Upper lobe of right lung (tissue), 1 donor: Measurements from ENCODE around the gene TACR1. TPM values are rescaled to one million over a fixed set of nuclear protein-coding genes. Genes with fewer than 3 reads are reported as not detected.

ENCODE experiments used
- ATAC-seq: fragments of 200-7000 bp; cut with Tn5 transposase; one replicate; pipeline ENCODE4 v1.9.1; 2020; ENCODE audit warnings: mild to moderate bottlenecking, moderate library complexity
- DNase-seq: peaks from one replicate; pipeline ENCODE4 v3.0.0-alpha.2; 2020
- H3K27ac ChIP-seq: fragments of 200-600 bp; one replicate; pipeline ENCODE4 v1.8.0; 2022
- H3K27me3 ChIP-seq: fragments of 200-600 bp; one replicate; pipeline ENCODE4 v1.8.0; 2022; ENCODE audit warnings: mild to moderate bottlenecking
- H3K36me3 ChIP-seq: fragments of 200-600 bp; one replicate; pipeline ENCODE4 v1.8.0; 2022
- H3K4me1 ChIP-seq: fragments of 200-600 bp; one replicate; pipeline ENCODE4 v1.8.0; 2022
- H3K4me3 ChIP-seq: fragments of 200-600 bp; one replicate; pipeline ENCODE4 v1.8.0; 2022; ENCODE audit warnings: mild to moderate bottlenecking
- H3K9me3 ChIP-seq: fragments of 200-600 bp; one replicate; pipeline ENCODE4 v1.8.0; 2022
- CTCF ChIP-seq: fragments of 200-600 bp; IDR thresholded peaks from one replicate; pipeline ENCODE4 v1.8.0; 2022; ENCODE audit warnings: antibody characterized with exemption
- intact Hi-C: fragments of 100-400 bp; cut with DNase I; formaldehyde crosslinking; loops from one replicate; pipeline ENCODE4 v1.11.0; 2022
- total RNA-seq: library from RNA; stranded (reverse); fragmentation: NEBNext Ultra II Directional; extraction: Animal tissue kit (Norgen Biotek cat#: 25700); gene quantifications from one replicate; pipeline ENCODE4 v1.2.1, GENCODE V29; 2021
- donor health status: DM: no; HTN: yes; CAD: no; lungs with severe emphysema.

The TACR1 gene
- total RNA-seq, 1 donor from 2014 or later, result 1.4 TPM

GRCh38 chr2:75010571-75010970, 188.7 kb downstream of the TACR1 start:
- ATAC-seq (no peak), DNase-seq (no peak)
- intact Hi-C loops, result no loop called here
- H3K27ac ChIP-seq, result no peak overlapping the region
- no peak for TF ChIP-seq CTCF
- H3K27me3 ChIP-seq, result no peaks in the 10 kb centered on the region
- no peaks in the 10 kb centered on the region for H3K9me3 ChIP-seq
- no peak overlapping the region for H3K4me3 ChIP-seq
- no peaks in the 10 kb centered on the region for H3K36me3 ChIP-seq
- H3K4me1 ChIP-seq, result no peaks in the 10 kb centered on the region

- intact Hi-C loops, result no loop called here
- DNase-seq, result no peak
- Histone ChIP-seq H3K4me1 (no peaks in the 10 kb centered on the region), H3K27me3 (no peaks in the 10 kb centered on the region), H3K36me3 (no peaks in the 10 kb centered on the region), H3K4me3 (no peak overlapping the region), H3K27ac (no peak overlapping the region), H3K9me3 (no peaks in the 10 kb centered on the region)
- no peak for ATAC-seq
- no peak for TF ChIP-seq CTCF
Observed at GRCh38 chr2:75007819-75008218, 191.5 kb downstream of the TACR1 start.

- H3K9me3 ChIP-seq, result no peaks in the 10 kb centered on the region
- H3K27ac ChIP-seq, result no peak overlapping the region
- no peak for TF ChIP-seq CTCF
- DNase-seq, result no peak
- no peak overlapping the region for H3K4me3 ChIP-seq
- no peaks in the 10 kb centered on the region for H3K27me3 ChIP-seq
- no peaks in the 10 kb centered on the region for H3K4me1 ChIP-seq
- intact Hi-C loops, result no loop called here
- H3K36me3 ChIP-seq, result no peaks in the 10 kb centered on the region
- ATAC-seq, result no peak
Observed at GRCh38 chr2:75007061-75007460, 192.3 kb downstream of the TACR1 start.

- H3K27me3 ChIP-seq, result no peaks in the 10 kb centered on the region
- H3K36me3 ChIP-seq, result no peaks in the 10 kb centered on the region
- no peak overlapping the region for H3K27ac ChIP-seq
- DNase-seq (no peak), ATAC-seq (no peak)
- H3K4me3 ChIP-seq, result no peak overlapping the region
- intact Hi-C loops, result no loop called here
- no peak for TF ChIP-seq CTCF
- no peaks in the 10 kb centered on the region for H3K4me1 ChIP-seq
- no peaks in the 10 kb centered on the region for H3K9me3 ChIP-seq
Observed at GRCh38 chr2:75006041-75006440, 193.3 kb downstream of the TACR1 start.

- DNase-seq (no peak), ATAC-seq (no peak)
- Histone ChIP-seq H3K4me3 (no peak overlapping the region), H3K4me1 (no peaks in the 10 kb centered on the region), H3K27me3 (no peaks in the 10 kb centered on the region), H3K9me3 (no peaks in the 10 kb centered on the region), H3K36me3 (no peaks in the 10 kb centered on the region), H3K27ac (no peak overlapping the region)
- no peak for TF ChIP-seq CTCF
- intact Hi-C loops, result no loop called here
Observed at GRCh38 chr2:75003773-75004172, 195.5 kb downstream of the TACR1 start.

GRCh38 chr2:75003276-75003675, 196.0 kb downstream of the TACR1 start:
- Histone ChIP-seq H3K36me3 (no peaks in the 10 kb centered on the region), H3K9me3 (no peaks in the 10 kb centered on the region), H3K27ac (no peak overlapping the region), H3K27me3 (no peaks in the 10 kb centered on the region), H3K4me3 (no peak overlapping the region), H3K4me1 (no peaks in the 10 kb centered on the region)
- intact Hi-C loops, result no loop called here
- ATAC-seq, result no peak
- DNase-seq, result no peak
- no peak for TF ChIP-seq CTCF
